K562 (cell line): ENCODE data around the gene STRIP1. TPM values are rescaled to one million over a fixed set of nuclear protein-coding genes. Genes with fewer than 3 reads are reported as not detected.

Experiments
- DIDO1 ChIP-seq: fragments of 450-650 bp; IDR thresholded peaks from 2 replicates; pipeline ENCODE4 v1.6.1; 2016; ENCODE audit warnings: low read depth, missing biosample characterization, missing genetic modification characterization
- DPF2 ChIP-seq: fragments of 450-650 bp; IDR thresholded peaks from 2 replicates; pipeline ENCODE4 v1.6.1; 2016
- ETV6 ChIP-seq, 3 experiments: fragments of 150-350 bp in 1 of 3; sonication (generic) in 1 of 3; formaldehyde crosslinking in 1 of 3; IDR thresholded peaks; 2 replicates each; pipeline versions ENCODE4 v1.6.1 to v1.8.0; 2014 to 2022; ENCODE audit warnings: borderline replicate concordance in 2 of 3, low read depth in 2 of 3, antibody characterized with exemption in 1 of 3, low read length in 1 of 3, mild to moderate bottlenecking in 1 of 3, missing genetic modification reagents in 1 of 3
- JUND ChIP-seq, 2 experiments: IDR thresholded peaks; 2 replicates in 1 of 2; 3 replicates in 1 of 2; pipeline ENCODE4 v1.6.1; 2011; ENCODE audit warnings: borderline replicate concordance in 2 of 2, low read depth in 2 of 2, low read length in 2 of 2, improper control_type of control experiment in 1 of 2, missing biosample characterization in 1 of 2, missing genetic modification characterization in 1 of 2, missing genetic modification reagents in 1 of 2
- KDM5B ChIP-seq: fragments of 200-600 bp; sonication (generic); IDR thresholded peaks from 2 replicates; pipeline ENCODE4 v1.6.1; 2012; ENCODE audit warnings: low read depth, mild to moderate bottlenecking, moderate library complexity, low read length, control low read depth, inconsistent platforms; ENCODE audit not compliant: insufficient replicate concordance
- RBM14 ChIP-seq: fragments of 200-400 bp; formaldehyde crosslinking; IDR thresholded peaks from 2 replicates; pipeline ENCODE4 v1.6.1; 2018; ENCODE audit warnings: low read depth, mild to moderate bottlenecking, low read length, moderate library complexity, borderline replicate concordance; ENCODE audit not compliant: insufficient read depth
- STAT5A ChIP-seq: IDR thresholded peaks from 2 replicates; pipeline ENCODE4 v1.6.1; 2012; ENCODE audit warnings: low read length, inconsistent platforms, borderline replicate concordance
- TCF7L2 ChIP-seq: fragments of 150-350 bp; IDR thresholded peaks from 2 replicates; pipeline ENCODE4 v1.6.1; 2016; ENCODE audit warnings: low read depth, mild to moderate bottlenecking, low read length, moderate library complexity
- ZNF212 ChIP-seq: fragments of 450-650 bp; formaldehyde crosslinking; IDR thresholded peaks from 2 replicates; pipeline ENCODE4 v1.4.0; 2020; ENCODE audit warnings: mild to moderate bottlenecking
- polyA plus RNA-seq, 8 experiments: library from polyadenylated mRNA; depleted of rRNA in 4 of 8; stranded (reverse) in 5 of 8; unstranded in 3 of 8; fragments of >200 nt; fragmentation: Nextera tagmentation in 2 of 8; fragmentation: Illumina TruSeq in 1 of 8; extraction: Ambion mirVana in 2 of 8; extraction: Trizol in 1 of 8; gene quantifications; 2 replicates each; pipeline versions ENCODE4 v1.2.1 to v1.2.3, GENCODE V29; 2011 to 2014; ENCODE audit warnings: inconsistent platforms in 1 of 8, missing spikeins in 1 of 8
- total RNA-seq, 7 experiments: library from RNA; depleted of rRNA in 6 of 7; stranded (reverse); fragments of >200 nt in 6 of 7; fragmentation: Illumina TruSeq in 2 of 7; extraction: Trizol in 2 of 7; gene quantifications; 2 replicates each; pipeline versions ENCODE4 v1.2.1 to v1.2.3, GENCODE V29; 2011 to 2021; ENCODE audit warnings: low replicate concordance in 1 of 7
- TF ChIP-seq, protein P1 (sequence below): sonication (generic); formaldehyde crosslinking; IDR thresholded peaks from 2 replicates; pipeline ENCODE4 v1.8.1; 2023; ENCODE audit warnings: mild to moderate bottlenecking, missing genetic modification reagents
- TF ChIP-seq, protein P2 (sequence below): sonication (generic); formaldehyde crosslinking; IDR thresholded peaks from 2 replicates; pipeline ENCODE4 v1.8.0; 2022; ENCODE audit warnings: mild to moderate bottlenecking, missing genetic modification reagents

The STRIP1 gene
- total and polyA plus RNA-seq, 9 of the 15 experiments (the other 6 are each of a cell fraction or from before 2014, with no cell fraction given), result 9.9 to 42.3 (median 32.0) TPM

DNA sequence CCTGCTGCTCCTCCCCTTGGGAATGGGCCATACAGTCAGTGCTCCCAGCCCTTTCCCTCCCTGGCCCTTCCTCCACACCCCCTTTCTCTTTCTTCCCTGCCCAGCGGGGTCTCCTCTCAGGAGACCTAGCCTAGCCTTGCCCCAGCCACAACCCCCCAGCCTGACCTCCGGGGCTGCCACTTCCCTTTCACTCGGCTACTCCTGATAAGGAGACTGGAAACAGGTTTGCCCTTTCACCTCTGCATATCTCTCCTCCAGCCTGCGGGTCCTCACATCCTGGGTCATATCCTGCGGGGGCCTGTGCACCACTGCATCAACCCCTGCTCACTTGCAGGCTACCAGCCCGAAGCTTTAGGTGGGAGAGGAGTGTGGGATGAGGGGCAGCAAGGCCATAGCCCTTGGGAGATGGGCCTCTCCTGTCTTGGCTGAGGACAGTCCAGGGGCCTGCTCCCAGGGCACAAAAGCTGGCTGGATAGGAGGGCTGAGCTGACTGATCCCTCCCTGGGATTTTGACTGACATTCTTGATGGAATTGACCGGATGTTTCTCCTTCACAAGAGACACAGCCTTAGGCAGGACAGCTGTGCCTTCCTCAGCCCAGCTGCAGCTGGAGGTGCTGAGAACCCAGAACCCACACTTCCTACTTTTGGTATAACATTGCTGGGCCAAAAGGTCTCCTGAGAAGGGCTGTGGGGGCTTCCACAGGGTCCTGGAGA is 55.3 kb downstream of the STRIP1 start (continued):
- TF ChIP-seq JUND (IDR thresholded peaks at IDR 0.05; ENCODE audit: borderline replicate concordance, low read depth, low read length) (no peak), JUND (tag; IDR thresholded peaks at IDR 0.05; ENCODE audit: borderline replicate concordance, low read depth, low read length) (no peak), STAT5A (no peak), ETV6 (IDR thresholded peaks at IDR 0.05; ENCODE audit: borderline replicate concordance in 1 of 2, low read depth in 2 of 2, low read length in 1 of 2) (0 out of 4 replicates have a peak, but pooled peaks of 1 of the 2 experiments have one; percentile 19), ETV6 (CRISPR knock-in tag; IDR thresholded peaks at IDR 0.05; ENCODE audit: borderline replicate concordance) (no peak), TCF7L2 (no peak), DIDO1 (no peak), DPF2 (no peak; the same call in 1 of the 2 replicates), ZNF212 (CRISPR knock-in tag) (no peak), KDM5B (no peak), RBM14 (no peak)
- TF ChIP-seq, protein P1, sequence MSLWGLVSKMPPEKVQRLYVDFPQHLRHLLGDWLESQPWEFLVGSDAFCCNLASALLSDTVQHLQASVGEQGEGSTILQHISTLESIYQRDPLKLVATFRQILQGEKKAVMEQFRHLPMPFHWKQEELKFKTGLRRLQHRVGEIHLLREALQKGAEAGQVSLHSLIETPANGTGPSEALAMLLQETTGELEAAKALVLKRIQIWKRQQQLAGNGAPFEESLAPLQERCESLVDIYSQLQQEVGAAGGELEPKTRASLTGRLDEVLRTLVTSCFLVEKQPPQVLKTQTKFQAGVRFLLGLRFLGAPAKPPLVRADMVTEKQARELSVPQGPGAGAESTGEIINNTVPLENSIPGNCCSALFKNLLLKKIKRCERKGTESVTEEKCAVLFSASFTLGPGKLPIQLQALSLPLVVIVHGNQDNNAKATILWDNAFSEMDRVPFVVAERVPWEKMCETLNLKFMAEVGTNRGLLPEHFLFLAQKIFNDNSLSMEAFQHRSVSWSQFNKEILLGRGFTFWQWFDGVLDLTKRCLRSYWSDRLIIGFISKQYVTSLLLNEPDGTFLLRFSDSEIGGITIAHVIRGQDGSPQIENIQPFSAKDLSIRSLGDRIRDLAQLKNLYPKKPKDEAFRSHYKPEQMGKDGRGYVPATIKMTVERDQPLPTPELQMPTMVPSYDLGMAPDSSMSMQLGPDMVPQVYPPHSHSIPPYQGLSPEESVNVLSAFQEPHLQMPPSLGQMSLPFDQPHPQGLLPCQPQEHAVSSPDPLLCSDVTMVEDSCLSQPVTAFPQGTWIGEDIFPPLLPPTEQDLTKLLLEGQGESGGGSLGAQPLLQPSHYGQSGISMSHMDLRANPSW (CRISPR knock-in tag), result no peak
- TF ChIP-seq, protein P2, sequence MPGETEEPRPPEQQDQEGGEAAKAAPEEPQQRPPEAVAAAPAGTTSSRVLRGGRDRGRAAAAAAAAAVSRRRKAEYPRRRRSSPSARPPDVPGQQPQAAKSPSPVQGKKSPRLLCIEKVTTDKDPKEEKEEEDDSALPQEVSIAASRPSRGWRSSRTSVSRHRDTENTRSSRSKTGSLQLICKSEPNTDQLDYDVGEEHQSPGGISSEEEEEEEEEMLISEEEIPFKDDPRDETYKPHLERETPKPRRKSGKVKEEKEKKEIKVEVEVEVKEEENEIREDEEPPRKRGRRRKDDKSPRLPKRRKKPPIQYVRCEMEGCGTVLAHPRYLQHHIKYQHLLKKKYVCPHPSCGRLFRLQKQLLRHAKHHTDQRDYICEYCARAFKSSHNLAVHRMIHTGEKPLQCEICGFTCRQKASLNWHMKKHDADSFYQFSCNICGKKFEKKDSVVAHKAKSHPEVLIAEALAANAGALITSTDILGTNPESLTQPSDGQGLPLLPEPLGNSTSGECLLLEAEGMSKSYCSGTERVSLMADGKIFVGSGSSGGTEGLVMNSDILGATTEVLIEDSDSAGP (CRISPR knock-in tag), result no peak
